ENCODE results near the gene ADARB1. TPM values are rescaled to one million over a fixed set of nuclear protein-coding genes. Genes with fewer than 3 reads are reported as not detected.

Gene ADARB1
- total RNA-seq, 4 donors from 2014 or later, result 3.4 to 15.6 (median 5.7) TPM

- intact Hi-C loops (cut with DNase I), result no loop called here
- H3K27ac ChIP-seq, result no peak overlapping the region
- DNase-seq, result no peak
- peaks cover 0 to 43% (median 28%) of the 10 kb centered on the region in 3 donors for H3K4me1 ChIP-seq
- no peak overlapping the region for H3K4me3 ChIP-seq
- no peaks in the 10 kb centered on the region for H3K9me3 ChIP-seq
- WGBS, 2 donors, result 82 to 88% methylated on average over 4 of the region's 4 CpGs
- no peak for TF ChIP-seq POLR2A (IDR thresholded peaks at IDR 0.05)
- no peak for TF ChIP-seq CTCF (IDR thresholded peaks at IDR 0.05)
- H3K27me3 ChIP-seq, result no peaks in the 10 kb centered on the region
- no peaks in the 10 kb centered on the region for H3K36me3 ChIP-seq
Measured at GRCh38 chr21:45090966-45091365, 16.6 kb downstream of the ADARB1 start.

GRCh38 chr21:45091550-45092322, 17.4 kb downstream of the ADARB1 start:
- Histone ChIP-seq H3K4me3 (no peak overlapping the region), H3K9me3 (no peaks in the 10 kb centered on the region), H3K27ac (peak overlapping the region in 1 of 4 donors; percentile 51), H3K36me3 (no peaks in the 10 kb centered on the region), H3K27me3 (no peaks in the 10 kb centered on the region), H3K4me1 (peaks cover 0 to 49% (median 28%) of the 10 kb centered on the region in 3 donors)
- 46 to 59% methylated on average over 7 of the region's 7 CpGs for WGBS, 2 donors
- no peak for DNase-seq
- TF ChIP-seq CTCF (IDR thresholded peaks at IDR 0.05) (no peak), POLR2A (IDR thresholded peaks at IDR 0.05) (no peak)
- intact Hi-C loops (cut with DNase I), result no loop called here

- no peak for TF ChIP-seq CTCF (IDR thresholded peaks at IDR 0.05)
- TF ChIP-seq POLR2A (IDR thresholded peaks at IDR 0.05), result no peak
- H3K27ac ChIP-seq, result peak overlapping the region; percentile 39 to 77 (median 56)
- intact Hi-C loops (cut with DNase I), result no loop called here
- 57 to 60% methylated on average over 1 to 5 of the region's 12 CpGs for WGBS, 2 donors
- H3K9me3 ChIP-seq, result no peaks in the 10 kb centered on the region
- no peak for DNase-seq
- H3K36me3 ChIP-seq, result no peaks in the 10 kb centered on the region
- H3K4me3 ChIP-seq, result peak overlapping the region in 2 of 4 donors; percentile 10 to 45
- no peaks in the 10 kb centered on the region for H3K27me3 ChIP-seq
- H3K4me1 ChIP-seq, result peaks cover 0 to 51% (median 28%) of the 10 kb centered on the region in 3 donors
Measured at GRCh38 chr21:45093035-45093532, 18.7 kb downstream of the ADARB1 start.

GRCh38 chr21:45094412-45094811, 20.0 kb downstream of the ADARB1 start:
- DNase-seq, result no peak
- Histone ChIP-seq H3K27me3 (no peaks in the 10 kb centered on the region), H3K27ac (peak overlapping the region in 1 of 4 donors; percentile 11), H3K4me1 (peaks cover 0 to 65% (median 28%) of the 10 kb centered on the region in 3 donors), H3K4me3 (no peak overlapping the region), H3K36me3 (no peaks in the 10 kb centered on the region), H3K9me3 (no peaks in the 10 kb centered on the region)
- intact Hi-C loops (cut with DNase I), result no loop called here
- WGBS, 2 donors, result 53 to 66% methylated on average over 7 of the region's 7 CpGs
- TF ChIP-seq POLR2A (IDR thresholded peaks at IDR 0.05) (no peak), CTCF (IDR thresholded peaks at IDR 0.05) (no peak)

- H3K36me3 ChIP-seq, result no peaks in the 10 kb centered on the region
- H3K9me3 ChIP-seq, result no peaks in the 10 kb centered on the region
- TF ChIP-seq POLR2A (IDR thresholded peaks at IDR 0.05) (no peak), CTCF (IDR thresholded peaks at IDR 0.05) (no peak)
- H3K27me3 ChIP-seq, result no peaks in the 10 kb centered on the region
- peak overlapping the region in 1 of 4 donors; percentile 6 for H3K27ac ChIP-seq
- H3K4me1 ChIP-seq, result peaks cover 0 to 72% (median 28%) of the 10 kb centered on the region in 3 donors
- no peak overlapping the region for H3K4me3 ChIP-seq
- intact Hi-C loops (cut with DNase I), result no loop called here
- DNase-seq, result no peak
- WGBS, 2 donors, result 89 to 91% methylated on average over 4 to 8 of the region's 11 CpGs
Measured at GRCh38 chr21:45095505-45095904, 21.1 kb downstream of the ADARB1 start.
